ENCODE measurements around the gene LDB3.

DNA sequence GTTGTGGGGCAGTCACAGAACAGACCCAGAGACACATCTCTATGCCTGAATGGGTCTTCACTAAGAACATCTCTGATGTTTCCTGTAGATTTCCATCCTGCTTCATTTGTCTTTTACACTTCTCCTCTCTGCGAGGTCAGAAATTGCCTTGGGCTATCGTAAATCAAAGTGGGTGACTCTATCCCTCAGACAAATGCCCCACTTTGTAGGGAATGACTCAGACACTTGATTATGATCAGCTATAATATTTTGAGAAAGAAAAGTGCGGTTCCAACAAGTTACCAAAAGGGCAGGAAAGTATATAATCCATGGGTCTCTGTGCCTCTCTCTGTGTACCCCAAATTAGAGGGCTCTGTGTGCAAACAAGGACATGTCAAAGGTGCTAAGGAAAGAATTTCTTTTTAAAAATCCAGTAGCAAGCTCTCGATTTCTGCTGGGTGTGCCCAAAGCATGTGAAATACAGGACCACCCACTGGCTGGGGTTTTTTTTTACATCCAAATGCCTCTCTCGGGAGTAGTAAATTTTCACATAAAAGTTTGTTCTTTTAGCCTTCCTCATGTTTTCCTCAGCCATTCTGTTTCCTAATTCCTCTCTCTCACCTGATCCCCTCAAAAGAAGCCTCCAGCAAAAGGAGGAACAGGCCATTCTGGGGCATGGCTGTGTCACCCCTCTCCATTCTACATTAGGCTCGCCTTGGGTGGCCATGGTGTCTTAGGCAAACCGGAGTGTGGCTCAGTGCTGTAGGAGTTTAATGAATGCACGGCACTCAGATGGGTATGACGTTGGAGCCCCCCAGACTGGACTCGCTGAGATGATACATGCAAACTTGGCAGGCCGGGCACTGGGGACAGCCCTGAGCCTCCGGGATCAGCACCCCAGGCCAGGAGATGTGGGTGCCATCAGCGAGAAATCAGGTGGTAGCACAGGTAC lies 20.3 kb upstream of the LDB3 start:
- TF ChIP-seq, protein P1, sequence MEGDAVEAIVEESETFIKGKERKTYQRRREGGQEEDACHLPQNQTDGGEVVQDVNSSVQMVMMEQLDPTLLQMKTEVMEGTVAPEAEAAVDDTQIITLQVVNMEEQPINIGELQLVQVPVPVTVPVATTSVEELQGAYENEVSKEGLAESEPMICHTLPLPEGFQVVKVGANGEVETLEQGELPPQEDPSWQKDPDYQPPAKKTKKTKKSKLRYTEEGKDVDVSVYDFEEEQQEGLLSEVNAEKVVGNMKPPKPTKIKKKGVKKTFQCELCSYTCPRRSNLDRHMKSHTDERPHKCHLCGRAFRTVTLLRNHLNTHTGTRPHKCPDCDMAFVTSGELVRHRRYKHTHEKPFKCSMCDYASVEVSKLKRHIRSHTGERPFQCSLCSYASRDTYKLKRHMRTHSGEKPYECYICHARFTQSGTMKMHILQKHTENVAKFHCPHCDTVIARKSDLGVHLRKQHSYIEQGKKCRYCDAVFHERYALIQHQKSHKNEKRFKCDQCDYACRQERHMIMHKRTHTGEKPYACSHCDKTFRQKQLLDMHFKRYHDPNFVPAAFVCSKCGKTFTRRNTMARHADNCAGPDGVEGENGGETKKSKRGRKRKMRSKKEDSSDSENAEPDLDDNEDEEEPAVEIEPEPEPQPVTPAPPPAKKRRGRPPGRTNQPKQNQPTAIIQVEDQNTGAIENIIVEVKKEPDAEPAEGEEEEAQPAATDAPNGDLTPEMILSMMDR (IDR thresholded peaks at IDR 0.05), result no peak
- no peak for TF ChIP-seq POLR2A (IDR thresholded peaks at IDR 0.05)
- TF ChIP-seq POLR2AphosphoS5 (IDR thresholded peaks at IDR 0.05), result no peak
